Tibial nerve (tissue), 4 donors: ENCODE results near the gene PRDM5. TPM values are rescaled to one million over a fixed set of nuclear protein-coding genes. Genes with fewer than 3 reads are reported as not detected.

ENCODE experiments used
- DNase-seq, 2 donors: peaks; one replicate each; pipeline ENCODE4 v3.0.0-alpha.2; 2019; ENCODE audit warnings: low spot score in 2 of 2
- H3K27ac ChIP-seq, 4 donors: fragments of 200-600 bp; sonication (generic) in 3 of 4; one replicate each; pipeline ENCODE4 v1.5.1; 2017 to 2019; ENCODE audit warnings: mild to moderate bottlenecking in 1 of 4
- H3K27me3 ChIP-seq, 2 donors: fragments of 200-600 bp; sonication (generic) in 1 of 2; one replicate each; pipeline versions ENCODE4 v1.5.1 to v1.6.0; 2017 to 2019
- H3K36me3 ChIP-seq, 3 donors: fragments of 200-600 bp; sonication (generic); one replicate each; pipeline ENCODE4 v1.5.1; 2018 to 2019
- H3K4me1 ChIP-seq, 4 donors: fragments of 200-600 bp; sonication (generic) in 3 of 4; one replicate each; pipeline ENCODE4 v1.5.1; 2017 to 2019
- H3K4me3 ChIP-seq, 4 donors: fragments of 200-600 bp; sonication (generic) in 3 of 4; one replicate each; pipeline ENCODE4 v1.5.1; 2017 to 2019; ENCODE audit warnings: mild to moderate bottlenecking in 1 of 4, moderate library complexity in 1 of 4
- H3K9me3 ChIP-seq, 4 donors: fragments of 200-600 bp; sonication (generic) in 3 of 4; one replicate each; pipeline ENCODE4 v1.5.1; 2017 to 2019
- EP300 ChIP-seq, 2 donors: sonication (generic); formaldehyde crosslinking; IDR thresholded peaks; one replicate each; pipeline ENCODE4 v1.6.1; 2017; ENCODE audit warnings: antibody characterized with exemption in 2 of 2, mild to moderate bottlenecking in 1 of 2
- POLR2A ChIP-seq, 2 donors: fragments of 450-650 bp; IDR thresholded peaks; one replicate each; pipeline ENCODE4 v1.6.1; 2017; ENCODE audit warnings: antibody characterized with exemption in 2 of 2, mild to moderate bottlenecking in 2 of 2, moderate library complexity in 2 of 2
- WGBS, 2 donors: methylation state at CpG; one replicate each; pipeline ENCODE4 v1.1.5; 2018; 5-methylcytosine and 5-hydroxymethylcytosine counted together
- total RNA-seq, 4 donors: library from RNA; depleted of rRNA; stranded (reverse); fragments of >200 nt; gene quantifications; one replicate each; pipeline ENCODE4 v1.1.0, GENCODE V29; 2016
- TF ChIP-seq, protein P1 (sequence below), 5 experiments: fragments of 200-600 bp in 3 of 5; fragments of 450-650 bp in 2 of 5; sonication (generic) in 3 of 5; IDR thresholded peaks; one replicate each; pipeline ENCODE4 v1.5.1; 2016 to 2019; ENCODE audit warnings: antibody characterized with exemption in 5 of 5, mild to moderate bottlenecking in 3 of 5, moderate library complexity in 2 of 5

The PRDM5 gene
- total RNA-seq, 4 donors from 2014 or later = 18.9 to 46.3 (median 31.1) TPM

GRCh38 chr4:120929847-120930246 lies 7.3 kb upstream of the PRDM5 start:
- 66 to 82% methylated on average over 1 of the region's 1 CpG for WGBS, 2 donors

GRCh38 chr4:120927801-120928409 lies 5.4 kb upstream of the PRDM5 start:
- Histone ChIP-seq H3K4me1 (peaks cover 0 to 6% (median 0%) of the 10 kb centered on the region in 4 donors), H3K27me3 (no peaks in the 10 kb centered on the region), H3K36me3 (no peaks in the 10 kb centered on the region), H3K27ac (no peak overlapping the region), H3K9me3 (no peaks in the 10 kb centered on the region), H3K4me3 (no peak overlapping the region)
- TF ChIP-seq EP300 (IDR thresholded peaks at IDR 0.05) (no peak), POLR2A (IDR thresholded peaks at IDR 0.05) (no peak)
- TF ChIP-seq, protein P1, sequence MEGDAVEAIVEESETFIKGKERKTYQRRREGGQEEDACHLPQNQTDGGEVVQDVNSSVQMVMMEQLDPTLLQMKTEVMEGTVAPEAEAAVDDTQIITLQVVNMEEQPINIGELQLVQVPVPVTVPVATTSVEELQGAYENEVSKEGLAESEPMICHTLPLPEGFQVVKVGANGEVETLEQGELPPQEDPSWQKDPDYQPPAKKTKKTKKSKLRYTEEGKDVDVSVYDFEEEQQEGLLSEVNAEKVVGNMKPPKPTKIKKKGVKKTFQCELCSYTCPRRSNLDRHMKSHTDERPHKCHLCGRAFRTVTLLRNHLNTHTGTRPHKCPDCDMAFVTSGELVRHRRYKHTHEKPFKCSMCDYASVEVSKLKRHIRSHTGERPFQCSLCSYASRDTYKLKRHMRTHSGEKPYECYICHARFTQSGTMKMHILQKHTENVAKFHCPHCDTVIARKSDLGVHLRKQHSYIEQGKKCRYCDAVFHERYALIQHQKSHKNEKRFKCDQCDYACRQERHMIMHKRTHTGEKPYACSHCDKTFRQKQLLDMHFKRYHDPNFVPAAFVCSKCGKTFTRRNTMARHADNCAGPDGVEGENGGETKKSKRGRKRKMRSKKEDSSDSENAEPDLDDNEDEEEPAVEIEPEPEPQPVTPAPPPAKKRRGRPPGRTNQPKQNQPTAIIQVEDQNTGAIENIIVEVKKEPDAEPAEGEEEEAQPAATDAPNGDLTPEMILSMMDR (IDR thresholded peaks at IDR 0.05) = no peak
- DNase-seq = no peak

More at GRCh38 chr4:120929847-120930246, 7.3 kb upstream of the PRDM5 start:
- no peak for DNase-seq
- Histone ChIP-seq H3K4me1 (no peaks in the 10 kb centered on the region), H3K9me3 (no peaks in the 10 kb centered on the region), H3K36me3 (no peaks in the 10 kb centered on the region), H3K4me3 (no peak overlapping the region), H3K27ac (no peak overlapping the region), H3K27me3 (no peaks in the 10 kb centered on the region)
- TF ChIP-seq POLR2A (IDR thresholded peaks at IDR 0.05) = no peak
- TF ChIP-seq, protein P1 (IDR thresholded peaks at IDR 0.05) = no peak
- no peak for TF ChIP-seq EP300 (IDR thresholded peaks at IDR 0.05)

DNA sequence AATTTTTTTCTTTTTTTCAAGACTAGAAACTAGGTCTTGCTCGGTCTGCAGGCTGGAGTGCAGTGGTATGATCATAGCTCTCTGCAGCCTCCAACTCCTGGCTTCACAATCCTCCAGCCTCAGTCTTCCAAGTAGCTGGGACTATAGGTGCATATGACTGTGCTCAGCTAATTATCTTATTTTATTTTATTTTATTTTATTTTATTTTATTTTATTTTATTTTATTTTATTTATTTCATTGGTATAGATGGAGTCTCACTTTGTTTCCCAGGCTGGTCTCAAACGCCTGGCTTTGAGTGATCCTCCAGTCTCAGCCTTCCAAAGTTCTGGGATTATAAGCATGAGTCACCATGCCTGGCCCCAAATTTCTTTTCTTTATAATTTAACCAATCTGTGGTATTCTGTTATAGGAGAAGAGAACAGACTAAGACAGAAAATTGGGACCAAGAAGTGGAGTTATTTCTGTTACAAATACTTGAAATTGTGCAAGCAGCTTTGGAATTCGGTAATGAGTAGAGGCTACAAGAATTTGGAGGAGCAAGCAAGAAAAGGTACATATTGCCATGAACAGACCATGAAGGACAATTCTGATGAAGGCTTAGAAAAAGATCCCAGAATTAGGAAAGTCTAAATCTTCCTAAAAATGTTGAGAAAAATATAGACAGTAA lies 4.0 kb upstream of the PRDM5 start:
- Histone ChIP-seq H3K9me3 (no peaks in the 10 kb centered on the region), H3K4me3 (no peak overlapping the region), H3K4me1 (peaks cover 0 to 7% (median under 1%) of the 10 kb centered on the region in 4 donors), H3K36me3 (no peaks in the 10 kb centered on the region), H3K27ac (no peak overlapping the region), H3K27me3 (no peaks in the 10 kb centered on the region)
- TF ChIP-seq EP300 (IDR thresholded peaks at IDR 0.05) = no peak
- TF ChIP-seq POLR2A (IDR thresholded peaks at IDR 0.05) = no peak
- TF ChIP-seq, protein P1 (IDR thresholded peaks at IDR 0.05) = no peak
- WGBS, 2 donors = 90 to 92% methylated on average over 3 of the region's 3 CpGs
- DNase-seq = no peak

- Histone ChIP-seq H3K27ac (no peak overlapping the region), H3K9me3 (no peaks in the 10 kb centered on the region), H3K36me3 (no peaks in the 10 kb centered on the region), H3K4me3 (no peak overlapping the region), H3K27me3 (no peaks in the 10 kb centered on the region), H3K4me1 (peaks cover 0 to 22% (median 4%) of the 10 kb centered on the region in 4 donors)
- no peak for TF ChIP-seq POLR2A (IDR thresholded peaks at IDR 0.05)
- no peak for TF ChIP-seq EP300 (IDR thresholded peaks at IDR 0.05)
- TF ChIP-seq, protein P1 (IDR thresholded peaks at IDR 0.05) = no peak
- 85 to 89% methylated on average over 3 of the region's 3 CpGs for WGBS, 2 donors
- DNase-seq = no peak
Observed at GRCh38 chr4:120924931-120925330, 2.4 kb upstream of the PRDM5 start.

GRCh38 chr4:120923207-120923522 lies 639 bp upstream of the PRDM5 start:
- peak overlapping the region; percentile 81 to 96 (median 88) for H3K27ac ChIP-seq
- 21 to 26% methylated on average over 12 of the region's 12 CpGs for WGBS, 2 donors
- DNase-seq = no peak
- no peaks in the 10 kb centered on the region for H3K27me3 ChIP-seq
- no peaks in the 10 kb centered on the region for H3K9me3 ChIP-seq
- H3K4me3 ChIP-seq = peak overlapping the region; percentile 60 to 85 (median 74)
- TF ChIP-seq EP300 (IDR thresholded peaks at IDR 0.05) = no peak
- TF ChIP-seq, protein P1 (IDR thresholded peaks at IDR 0.05) = no peak
- no peak for TF ChIP-seq POLR2A (IDR thresholded peaks at IDR 0.05)
- no peaks in the 10 kb centered on the region for H3K36me3 ChIP-seq
- H3K4me1 ChIP-seq = peaks cover 0 to 35% (median 4%) of the 10 kb centered on the region in 4 donors
